ENCODE data around the gene MSRB3. TPM values are rescaled to one million over a fixed set of nuclear protein-coding genes. Genes with fewer than 3 reads are reported as not detected.

Gene MSRB3
- polyA plus RNA-seq (0.19 and 0.72 TPM in 2 replicates), polyA minus RNA-seq (0.49 and 0.69 TPM in 2 replicates)

DNA sequence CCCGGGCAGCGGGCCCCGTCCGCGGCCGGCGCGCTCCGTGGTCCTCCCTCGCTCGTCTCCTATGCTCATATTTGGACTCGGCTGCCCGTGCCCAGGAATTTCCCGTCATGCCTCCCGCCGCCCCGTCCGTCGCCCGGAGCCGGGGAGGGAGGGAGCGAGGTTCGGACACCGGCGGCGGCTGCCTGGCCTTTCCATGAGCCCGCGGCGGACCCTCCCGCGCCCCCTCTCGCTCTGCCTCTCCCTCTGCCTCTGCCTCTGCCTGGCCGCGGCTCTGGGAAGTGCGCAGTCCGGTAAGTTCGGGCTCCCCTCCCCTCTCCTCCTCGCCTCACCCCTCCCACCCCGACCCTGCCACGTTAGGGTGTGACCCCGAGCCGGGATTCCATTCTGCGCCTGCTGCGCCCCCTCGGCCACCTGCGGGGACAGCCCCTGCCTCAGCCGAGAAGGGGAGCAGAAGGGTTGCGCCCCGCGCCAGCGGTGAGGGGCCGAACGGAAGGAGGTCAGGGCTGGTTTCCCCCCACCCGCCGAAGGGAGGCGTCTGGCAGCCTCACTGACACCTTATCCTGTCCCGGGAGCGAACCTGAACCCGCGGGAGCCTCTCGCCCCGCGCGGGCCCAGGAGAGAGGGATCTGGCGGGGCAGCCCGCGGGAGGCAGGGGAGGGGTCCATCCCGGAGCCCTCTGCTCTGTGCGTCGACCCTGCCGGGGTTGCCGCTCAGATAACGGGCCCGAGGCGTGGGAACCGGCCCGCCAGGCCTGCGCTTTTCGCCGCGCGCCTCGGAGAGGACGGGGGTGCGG, at the start of gene MSRB3:
Gene MSRB3, plus strand, starts transcription at position 108 of the 793 bp plus-strand sequence. CDS start 29,897 bp downstream, outside the sequence.
- H3K4me2 ChIP-seq (ENCODE audit: low read length), result peak within 1 kb of the TSS; percentile 15
- H3K79me2 ChIP-seq (replicated peaks; ENCODE audit: insufficient read depth, low read length), result no peaks in the 10 kb centered on the region
- H3F3A ChIP-seq (ENCODE audit: insufficient read depth, low read length, poor library complexity, severe bottlenecking), result no peaks in the 10 kb centered on the region
- no peaks in the 10 kb centered on the region for H3K9me3 ChIP-seq (ENCODE audit: low read length)
- no peaks in the 10 kb centered on the region for H3K9me2 ChIP-seq (ENCODE audit: insufficient read depth, low read length)
- no peak within 1 kb of the TSS for H3K27ac ChIP-seq (ENCODE audit: low read length)
- no peaks in the 10 kb centered on the region for H4K20me1 ChIP-seq (ENCODE audit: insufficient read depth)
- H3K9ac ChIP-seq (ENCODE audit: low read length), result peak within 1 kb of the TSS; percentile 52
- H3K4me3 ChIP-seq (ENCODE audit: low read length), result peak within 1 kb of the TSS; percentile 83
- H3K36me3 ChIP-seq (ENCODE audit: insufficient read depth, low read length), result no peaks in the 10 kb centered on the region
- peak within 1 kb of the TSS; percentile 36 for H2AFZ ChIP-seq (ENCODE audit: low read depth, low read length)
- no peak for TF ChIP-seq EZH2 (IDR thresholded peaks at IDR 0.05; ENCODE audit: borderline replicate concordance, insufficient read depth, low read length, poor library complexity, severe bottlenecking)
- peak; percentile 11 for TF ChIP-seq RAD21 (conservative IDR thresholded peaks at IDR 0.05)
- TF ChIP-seq MXI1 (conservative IDR thresholded peaks at IDR 0.05; ENCODE audit: poor library complexity, severe bottlenecking), result peak; percentile 11
- no peak for TF ChIP-seq TAF1 (IDR thresholded peaks at IDR 0.05; ENCODE audit: low read depth)
- H3K27me3 ChIP-seq (ENCODE audit: insufficient read depth, low read depth, low read length), result peaks cover 28% of the 10 kb centered on the region

DNA sequence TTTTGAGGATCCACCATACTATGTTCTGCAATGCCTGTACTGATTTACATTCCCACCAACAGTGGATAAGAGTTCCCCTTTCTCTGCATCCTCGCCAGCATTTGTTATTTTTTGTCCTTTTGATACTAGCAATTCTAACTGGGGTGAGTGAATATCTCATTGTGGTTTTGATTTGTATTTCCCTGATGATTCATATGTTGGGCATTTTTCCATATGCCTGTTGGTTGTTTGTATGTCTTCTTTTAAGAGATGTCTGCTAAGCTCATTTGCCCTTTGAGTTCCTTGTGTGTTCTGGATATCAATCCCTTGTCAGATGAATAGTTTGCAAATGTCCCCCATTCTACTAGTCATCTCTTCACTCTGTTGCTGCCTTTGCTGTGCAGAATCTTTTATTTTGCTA, 49.0 kb upstream of the MSRB3 start:
- Histone ChIP-seq H3F3A (ENCODE audit: insufficient read depth, low read length, poor library complexity, severe bottlenecking) (no peaks in the 10 kb centered on the region), H3K27me3 (ENCODE audit: insufficient read depth, low read depth, low read length) (no peaks in the 10 kb centered on the region), H3K4me3 (ENCODE audit: low read length) (no peak overlapping the region), H3K79me2 (replicated peaks; ENCODE audit: insufficient read depth, low read length) (peaks cover 9% of the 10 kb centered on the region), H3K27ac (ENCODE audit: low read length) (no peak overlapping the region), H3K9ac (ENCODE audit: low read length) (no peak overlapping the region), H3K4me2 (ENCODE audit: low read length) (no peak overlapping the region), H3K9me2 (ENCODE audit: insufficient read depth, low read length) (no peaks in the 10 kb centered on the region), H4K20me1 (ENCODE audit: insufficient read depth) (no peaks in the 10 kb centered on the region), H3K36me3 (ENCODE audit: insufficient read depth, low read length) (peaks cover 5% of the 10 kb centered on the region), H3K9me3 (ENCODE audit: low read length) (peaks cover 11% of the 10 kb centered on the region), H2AFZ (ENCODE audit: low read depth, low read length) (no peak overlapping the region)
- TF ChIP-seq, protein P1, sequence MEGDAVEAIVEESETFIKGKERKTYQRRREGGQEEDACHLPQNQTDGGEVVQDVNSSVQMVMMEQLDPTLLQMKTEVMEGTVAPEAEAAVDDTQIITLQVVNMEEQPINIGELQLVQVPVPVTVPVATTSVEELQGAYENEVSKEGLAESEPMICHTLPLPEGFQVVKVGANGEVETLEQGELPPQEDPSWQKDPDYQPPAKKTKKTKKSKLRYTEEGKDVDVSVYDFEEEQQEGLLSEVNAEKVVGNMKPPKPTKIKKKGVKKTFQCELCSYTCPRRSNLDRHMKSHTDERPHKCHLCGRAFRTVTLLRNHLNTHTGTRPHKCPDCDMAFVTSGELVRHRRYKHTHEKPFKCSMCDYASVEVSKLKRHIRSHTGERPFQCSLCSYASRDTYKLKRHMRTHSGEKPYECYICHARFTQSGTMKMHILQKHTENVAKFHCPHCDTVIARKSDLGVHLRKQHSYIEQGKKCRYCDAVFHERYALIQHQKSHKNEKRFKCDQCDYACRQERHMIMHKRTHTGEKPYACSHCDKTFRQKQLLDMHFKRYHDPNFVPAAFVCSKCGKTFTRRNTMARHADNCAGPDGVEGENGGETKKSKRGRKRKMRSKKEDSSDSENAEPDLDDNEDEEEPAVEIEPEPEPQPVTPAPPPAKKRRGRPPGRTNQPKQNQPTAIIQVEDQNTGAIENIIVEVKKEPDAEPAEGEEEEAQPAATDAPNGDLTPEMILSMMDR (IDR thresholded peaks at IDR 0.05; ENCODE audit: poor library complexity, severe bottlenecking), result no peak
- no peak for TF ChIP-seq SMC3 (conservative IDR thresholded peaks at IDR 0.05; ENCODE audit: poor library complexity)
- TF ChIP-seq EZH2 (IDR thresholded peaks at IDR 0.05; ENCODE audit: borderline replicate concordance, insufficient read depth, low read length, poor library complexity, severe bottlenecking), result no peak
- no peak for TF ChIP-seq TAF1 (IDR thresholded peaks at IDR 0.05; ENCODE audit: low read depth)
- TF ChIP-seq POLR2AphosphoS5 (IDR thresholded peaks at IDR 0.05), result no peak
- no peak for TF ChIP-seq EP300 (conservative IDR thresholded peaks at IDR 0.05; ENCODE audit: poor library complexity, severe bottlenecking)
- TF ChIP-seq RAD21 (conservative IDR thresholded peaks at IDR 0.05), result no peak
- no peak for TF ChIP-seq MXI1 (conservative IDR thresholded peaks at IDR 0.05; ENCODE audit: poor library complexity, severe bottlenecking)
- TF ChIP-seq, protein P2, sequence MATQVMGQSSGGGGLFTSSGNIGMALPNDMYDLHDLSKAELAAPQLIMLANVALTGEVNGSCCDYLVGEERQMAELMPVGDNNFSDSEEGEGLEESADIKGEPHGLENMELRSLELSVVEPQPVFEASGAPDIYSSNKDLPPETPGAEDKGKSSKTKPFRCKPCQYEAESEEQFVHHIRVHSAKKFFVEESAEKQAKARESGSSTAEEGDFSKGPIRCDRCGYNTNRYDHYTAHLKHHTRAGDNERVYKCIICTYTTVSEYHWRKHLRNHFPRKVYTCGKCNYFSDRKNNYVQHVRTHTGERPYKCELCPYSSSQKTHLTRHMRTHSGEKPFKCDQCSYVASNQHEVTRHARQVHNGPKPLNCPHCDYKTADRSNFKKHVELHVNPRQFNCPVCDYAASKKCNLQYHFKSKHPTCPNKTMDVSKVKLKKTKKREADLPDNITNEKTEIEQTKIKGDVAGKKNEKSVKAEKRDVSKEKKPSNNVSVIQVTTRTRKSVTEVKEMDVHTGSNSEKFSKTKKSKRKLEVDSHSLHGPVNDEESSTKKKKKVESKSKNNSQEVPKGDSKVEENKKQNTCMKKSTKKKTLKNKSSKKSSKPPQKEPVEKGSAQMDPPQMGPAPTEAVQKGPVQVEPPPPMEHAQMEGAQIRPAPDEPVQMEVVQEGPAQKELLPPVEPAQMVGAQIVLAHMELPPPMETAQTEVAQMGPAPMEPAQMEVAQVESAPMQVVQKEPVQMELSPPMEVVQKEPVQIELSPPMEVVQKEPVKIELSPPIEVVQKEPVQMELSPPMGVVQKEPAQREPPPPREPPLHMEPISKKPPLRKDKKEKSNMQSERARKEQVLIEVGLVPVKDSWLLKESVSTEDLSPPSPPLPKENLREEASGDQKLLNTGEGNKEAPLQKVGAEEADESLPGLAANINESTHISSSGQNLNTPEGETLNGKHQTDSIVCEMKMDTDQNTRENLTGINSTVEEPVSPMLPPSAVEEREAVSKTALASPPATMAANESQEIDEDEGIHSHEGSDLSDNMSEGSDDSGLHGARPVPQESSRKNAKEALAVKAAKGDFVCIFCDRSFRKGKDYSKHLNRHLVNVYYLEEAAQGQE (IDR thresholded peaks at IDR 0.05; ENCODE audit: borderline replicate concordance), result no peak
